Dedifferentiated amniotic fluid mesenchymal stem cell (primary cell): ENCODE results near the gene S100B.

Source experiments
- DNase-seq: peaks from one replicate; pipeline ENCODE4 v3.0.0-alpha.2; 2016; ENCODE audit errors: extremely low spot score

The S100B gene

DNA sequence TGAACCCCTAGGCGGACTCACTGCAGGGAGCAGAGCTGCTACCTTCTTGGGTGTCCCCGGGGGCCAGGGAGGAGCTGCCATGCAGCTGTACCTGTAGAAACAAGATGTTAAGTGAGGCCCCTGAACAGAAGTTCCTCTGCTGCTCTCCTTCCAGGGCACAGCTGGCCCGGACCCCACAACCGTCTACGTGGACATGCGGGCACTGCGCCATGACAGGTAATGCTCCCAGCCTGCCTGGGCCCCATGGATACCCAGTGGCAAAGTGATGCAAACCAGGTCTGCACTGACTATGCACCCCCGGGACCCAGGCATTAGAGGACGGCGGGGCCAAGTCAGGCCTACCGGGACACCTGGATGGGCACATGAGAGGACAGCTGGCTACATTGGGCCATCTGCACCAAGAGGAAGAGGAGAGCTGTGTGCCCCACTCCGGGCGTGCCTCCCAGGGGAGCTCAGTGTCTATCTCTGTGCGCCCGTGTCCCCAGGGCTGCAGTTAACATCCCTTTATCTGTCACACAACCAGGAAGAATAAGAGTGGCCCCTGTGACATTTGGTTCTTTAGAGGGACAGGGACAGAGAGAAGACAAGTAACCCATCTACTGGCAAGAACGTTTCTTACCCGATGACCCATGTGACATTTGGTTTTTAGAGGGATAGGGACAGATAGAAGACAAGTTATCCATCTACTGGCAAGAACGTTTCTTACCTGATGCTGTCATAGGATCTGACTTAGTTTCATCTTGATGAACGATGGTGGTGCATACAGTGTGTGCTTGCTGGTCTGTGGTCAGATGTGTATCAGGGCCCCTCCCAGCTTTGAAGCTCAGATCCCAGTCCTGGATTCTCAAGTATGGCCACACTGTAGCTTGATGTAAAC lies 44.1 kb downstream of the S100B start:
- no peak for DNase-seq

DNA sequence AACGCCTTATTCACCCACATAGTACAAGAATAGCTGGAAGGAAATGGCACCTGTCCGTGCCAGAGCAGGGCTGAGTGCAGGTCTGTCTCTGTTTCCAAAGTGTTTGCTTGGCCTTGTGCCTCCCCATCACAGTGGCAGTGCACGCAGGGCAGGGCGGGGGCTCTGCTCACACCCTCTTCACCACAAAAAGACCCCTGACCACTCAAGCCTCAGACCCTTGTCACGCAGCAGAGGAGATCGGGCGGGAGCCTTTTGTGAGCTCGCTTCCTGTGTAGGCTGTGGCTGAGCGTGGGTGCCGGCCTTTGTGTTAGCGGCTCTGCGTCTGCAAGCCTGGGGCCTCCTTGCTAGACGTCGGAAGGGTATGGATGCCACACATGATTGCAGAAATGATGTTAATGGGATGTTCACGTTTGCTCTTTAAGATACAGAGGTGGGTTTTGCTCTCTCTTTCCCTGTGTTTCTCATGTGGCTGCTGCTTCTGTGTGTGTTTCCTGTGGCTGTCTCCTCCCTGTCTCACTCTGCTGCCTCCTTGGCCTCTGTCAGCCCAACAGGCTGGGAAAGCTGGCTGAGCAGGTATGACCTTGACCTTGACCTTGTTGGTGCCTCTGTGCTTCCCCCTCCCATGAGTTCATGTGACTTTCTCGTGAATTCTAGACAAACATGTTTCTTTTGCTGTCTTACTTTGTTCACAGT lies 45.4 kb downstream of the S100B start:
- no peak for DNase-seq

DNA sequence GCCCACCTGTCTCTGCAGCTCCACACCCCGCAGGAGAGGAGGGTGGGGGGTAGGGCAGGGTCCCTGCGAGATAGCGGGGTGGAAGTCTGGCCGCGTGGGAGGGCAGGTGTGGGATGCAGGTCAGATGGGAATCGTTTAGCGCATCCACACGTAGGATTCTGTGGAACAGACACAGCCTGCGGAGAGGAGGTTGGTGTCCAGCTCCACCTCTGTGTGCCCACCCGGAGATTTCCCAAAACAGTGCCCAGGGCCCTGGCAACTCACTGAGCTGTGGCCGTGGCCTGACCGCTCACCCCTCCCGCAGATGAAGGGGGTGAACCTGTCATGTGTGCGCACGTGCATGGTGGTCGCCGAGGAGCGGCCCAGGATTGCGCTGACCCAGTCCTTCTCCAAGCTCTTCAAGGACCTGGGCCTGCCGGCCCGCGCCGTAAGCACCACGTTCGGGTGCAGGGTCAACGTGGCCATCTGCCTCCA lies 46.9 kb downstream of the S100B start:
- no peak for DNase-seq

DNA sequence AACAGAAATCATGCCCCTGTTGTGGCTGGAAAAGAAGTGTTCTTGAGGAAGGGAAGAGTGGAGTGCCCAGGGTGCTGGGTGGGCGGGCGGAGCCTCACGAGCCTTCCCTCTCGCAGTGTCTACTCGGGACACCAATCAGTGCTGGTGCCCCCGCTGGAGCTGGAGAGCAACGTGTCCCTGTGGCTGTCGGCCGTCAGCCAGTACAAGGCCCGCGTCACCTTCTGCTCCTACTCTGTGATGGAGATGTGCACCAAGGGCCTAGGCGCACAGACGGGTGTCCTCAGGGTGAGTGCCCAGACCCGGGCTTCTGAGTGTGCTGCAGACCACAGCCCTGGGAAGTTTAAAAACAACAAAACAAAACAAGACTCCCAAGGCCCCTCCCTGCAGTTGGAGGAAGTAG lies 47.4 kb downstream of the S100B start:
- no peak for DNase-seq

DNA sequence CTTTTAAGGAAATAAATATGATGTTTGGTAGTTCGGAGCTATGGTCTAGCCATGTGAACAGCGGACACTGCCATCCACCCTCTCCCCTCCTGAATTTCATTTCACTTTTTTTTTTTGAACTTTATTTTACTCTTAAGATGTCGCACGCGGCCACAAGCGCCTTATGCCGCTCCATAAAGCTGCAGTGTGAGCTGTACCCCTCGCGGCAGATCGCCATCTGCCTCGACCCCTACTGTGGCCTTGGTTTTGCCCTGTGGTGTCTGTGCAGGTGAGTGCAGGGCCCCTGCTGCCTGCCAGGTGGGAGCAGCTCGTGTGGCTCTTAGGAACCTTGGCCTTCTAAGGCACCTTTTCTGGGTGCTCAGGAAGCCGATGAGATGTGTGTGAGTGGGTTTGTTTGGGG lies 48.1 kb downstream of the S100B start:
- DNase-seq, result no peak

DNA sequence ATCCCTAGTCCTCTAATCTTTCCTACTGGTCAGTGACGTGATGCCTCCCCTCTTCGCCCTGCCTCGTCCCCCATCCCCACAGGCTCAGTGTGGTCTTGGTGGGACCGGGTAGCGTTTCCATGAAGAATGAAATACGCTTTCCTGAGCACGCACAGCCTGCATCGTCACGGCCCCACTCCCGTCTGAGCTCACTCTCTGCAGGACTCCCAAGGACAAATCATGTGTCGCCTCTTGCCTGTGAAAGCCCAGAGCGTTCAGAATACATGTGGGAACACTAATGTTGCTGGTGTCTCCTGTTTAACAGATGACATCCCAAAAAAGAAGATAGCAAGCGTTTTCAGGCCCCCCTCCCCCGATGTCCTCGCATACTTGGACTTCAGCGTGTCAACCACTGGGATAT lies 49.2 kb downstream of the S100B start:
- no peak for DNase-seq

DNA sequence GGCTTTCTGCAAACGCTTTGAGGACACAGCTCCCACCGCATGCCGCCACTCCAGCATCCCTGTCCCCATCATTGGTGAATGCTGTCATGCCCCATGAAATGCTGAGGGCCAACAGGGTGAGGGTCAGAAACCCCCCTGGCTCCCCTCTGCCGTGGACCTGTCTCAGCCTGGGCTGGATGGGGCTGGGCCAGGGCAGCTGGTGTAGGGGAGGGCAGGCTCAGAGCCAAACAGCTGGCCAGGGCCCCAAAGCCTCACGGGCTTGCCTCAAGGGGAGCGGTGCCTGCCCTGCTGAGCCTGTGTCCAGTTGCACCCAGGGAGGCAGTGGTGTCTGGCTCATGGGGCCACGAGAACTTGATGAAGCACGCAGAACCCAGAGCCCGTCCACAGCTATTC lies 49.7 kb downstream of the S100B start:
- DNase-seq, result no peak

DNA sequence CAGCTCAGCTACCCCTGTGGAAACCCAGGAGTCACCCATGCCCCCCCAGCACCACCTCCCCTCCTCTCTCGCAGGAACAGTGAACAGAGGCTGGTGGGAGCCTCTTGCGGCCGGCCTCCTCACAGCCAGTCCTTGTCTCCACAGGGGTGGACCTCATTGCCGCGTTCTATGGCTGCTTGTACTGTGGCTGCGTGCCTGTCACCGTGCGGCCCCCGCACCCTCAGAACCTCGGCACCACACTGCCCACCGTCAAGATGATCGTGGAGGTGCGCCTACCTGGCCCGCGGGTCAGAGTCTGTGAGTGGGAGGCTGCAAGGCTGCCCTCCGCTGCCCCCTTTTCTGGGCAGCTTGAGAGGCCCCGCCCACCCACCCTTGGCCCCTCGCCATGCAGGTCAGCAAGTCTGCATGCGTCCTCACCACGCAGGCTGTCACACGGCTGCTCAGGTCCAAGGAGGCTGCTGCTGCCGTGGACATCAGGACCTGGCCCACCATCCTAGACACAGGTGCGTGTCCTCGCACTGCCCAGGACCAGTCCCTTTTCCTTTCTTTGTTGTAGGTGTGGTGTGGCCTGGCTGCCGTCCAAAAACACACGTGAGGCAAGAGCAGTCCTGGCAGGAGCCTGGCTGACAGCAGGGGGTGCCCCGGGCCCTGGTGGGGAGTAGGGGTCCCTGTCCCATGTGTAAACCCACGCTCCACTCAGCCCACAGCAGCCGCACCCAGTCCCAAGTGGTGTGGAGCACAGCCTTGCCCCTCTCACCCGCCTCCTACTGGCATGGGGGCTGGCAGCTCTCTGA lies 50.3 kb downstream of the S100B start:
- no peak for DNase-seq

DNA sequence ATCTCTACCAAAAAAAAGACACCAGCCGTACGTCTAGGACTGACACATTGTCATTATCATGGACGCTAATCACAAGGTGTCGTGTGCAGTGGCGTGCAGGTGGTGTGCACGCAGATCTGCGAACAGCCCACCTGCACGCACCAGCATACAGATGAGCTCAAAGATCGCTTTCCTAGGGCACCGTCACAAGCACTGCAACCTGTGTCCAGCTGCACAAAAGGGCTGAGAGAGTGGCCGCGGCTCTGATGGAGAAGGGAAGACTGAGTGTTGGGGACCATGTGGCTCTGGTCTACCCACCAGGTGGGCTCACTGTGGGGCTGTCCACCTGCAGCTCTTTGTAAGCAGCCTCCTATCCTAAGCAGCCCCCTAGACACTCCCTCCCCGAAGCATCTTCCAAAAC lies 50.9 kb downstream of the S100B start:
- DNase-seq, result no peak

DNA sequence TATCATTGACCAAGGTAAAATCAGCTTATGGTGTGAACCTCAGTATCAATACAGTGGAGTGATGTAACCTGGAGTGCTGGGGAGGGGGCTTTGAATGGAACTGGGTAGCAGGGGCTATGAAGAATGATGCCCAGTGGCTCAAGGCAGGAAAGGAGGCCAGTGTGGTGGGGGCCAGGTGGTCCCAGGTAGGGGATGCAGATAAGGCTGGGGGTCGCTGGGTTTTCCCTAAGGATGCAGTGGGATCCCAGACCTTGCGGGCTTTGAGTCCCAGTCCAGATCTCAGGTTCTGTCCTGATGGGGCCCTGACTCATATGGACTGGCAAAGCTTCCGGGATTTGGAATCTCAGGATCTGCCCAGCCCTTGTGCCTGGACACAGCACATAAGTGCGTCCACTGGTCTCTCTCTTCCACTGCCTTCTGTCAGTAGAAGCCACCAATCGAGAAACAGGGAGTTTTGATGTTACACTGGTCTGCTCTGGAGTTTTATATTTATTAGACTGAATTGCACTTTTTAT lies 52.0 kb downstream of the S100B start:
- DNase-seq, result no peak

DNA sequence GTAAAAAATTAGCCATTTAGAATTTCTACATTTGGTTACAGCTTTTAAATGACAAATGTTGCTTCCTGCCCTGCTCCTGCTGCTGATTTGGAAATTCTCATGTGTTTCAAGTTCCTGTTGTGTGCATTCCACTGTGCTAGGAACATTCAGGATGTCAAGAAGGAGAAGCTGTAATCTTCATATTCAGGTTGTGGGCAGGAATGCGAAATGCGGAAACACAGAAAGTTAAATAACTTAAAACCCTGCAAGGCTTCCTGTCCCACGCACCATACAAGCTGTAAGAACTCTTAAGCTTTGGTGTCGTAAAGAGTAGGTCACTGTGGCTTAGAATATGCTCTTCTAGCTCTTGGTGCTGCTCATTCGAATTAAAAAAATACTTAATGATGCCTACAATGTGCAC lies 52.6 kb downstream of the S100B start:
- DNase-seq, result no peak

DNA sequence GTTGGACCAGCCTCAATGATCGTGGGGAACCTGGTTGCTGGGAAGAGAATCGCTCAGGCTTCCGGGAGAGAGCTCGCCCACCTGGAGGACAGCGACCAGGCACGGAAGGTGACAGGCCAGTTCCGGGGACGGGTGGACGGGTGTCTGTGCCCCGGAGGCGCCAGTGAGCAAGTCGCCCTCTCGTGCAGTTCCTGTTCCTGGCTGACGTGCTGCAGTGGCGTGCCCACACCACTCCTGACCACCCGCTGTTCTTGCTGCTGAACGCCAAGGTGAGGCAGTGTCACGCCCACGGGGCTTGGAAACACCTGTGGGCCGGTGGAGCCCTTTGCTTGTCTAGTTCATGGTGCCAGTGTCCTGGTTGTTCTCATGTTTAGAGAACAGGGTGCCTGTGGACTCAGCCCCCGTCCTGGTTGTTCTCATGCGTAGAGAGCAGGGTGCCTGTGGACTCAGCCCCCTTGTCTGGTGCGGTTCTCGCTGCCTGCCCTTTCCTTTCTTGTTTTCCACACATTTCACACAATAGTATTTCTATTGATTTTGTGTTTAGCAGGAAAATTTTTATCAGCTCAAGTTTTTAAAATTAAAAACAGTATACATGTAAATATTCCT lies 53.1 kb downstream of the S100B start:
- no peak for DNase-seq

DNA sequence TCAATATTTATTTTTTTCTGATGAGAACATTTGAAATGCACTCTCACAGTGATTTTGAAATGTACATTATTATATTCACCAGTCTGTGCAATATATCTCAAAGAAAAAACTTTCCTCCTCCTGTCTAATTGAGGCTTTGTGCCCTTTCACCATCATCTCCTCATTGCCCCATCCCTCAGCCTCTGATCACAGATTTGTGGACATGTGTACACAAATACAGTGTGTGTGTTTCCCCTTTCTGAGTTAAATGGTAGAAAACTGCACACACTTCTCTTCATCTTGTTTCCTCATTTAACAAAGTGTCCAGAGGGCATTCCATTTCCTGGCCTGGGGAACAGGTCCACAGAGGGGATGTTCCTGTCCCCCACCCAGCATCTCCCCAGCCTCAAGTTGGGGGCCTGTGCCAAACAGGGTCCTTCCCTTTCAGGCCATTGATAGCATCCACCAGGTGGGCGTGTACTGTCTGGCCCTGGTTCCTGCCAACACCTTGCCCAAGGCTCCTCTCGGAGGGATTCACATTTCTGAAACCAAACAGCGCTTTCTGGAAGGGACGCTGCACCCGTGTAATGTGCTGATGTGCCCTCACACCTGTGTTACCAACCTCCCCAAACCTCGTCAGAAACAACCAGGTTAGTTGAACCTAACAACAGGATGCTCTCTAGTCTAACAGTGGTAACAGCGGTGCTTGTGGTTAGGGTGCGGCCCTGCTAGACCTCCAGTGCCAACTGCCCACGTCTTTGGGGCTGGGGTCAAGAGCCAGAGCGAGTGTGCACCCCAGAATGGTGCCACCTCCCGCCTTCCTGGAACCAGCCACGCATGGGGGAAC lies 54.6 kb downstream of the S100B start:
- DNase-seq, result no peak

DNA sequence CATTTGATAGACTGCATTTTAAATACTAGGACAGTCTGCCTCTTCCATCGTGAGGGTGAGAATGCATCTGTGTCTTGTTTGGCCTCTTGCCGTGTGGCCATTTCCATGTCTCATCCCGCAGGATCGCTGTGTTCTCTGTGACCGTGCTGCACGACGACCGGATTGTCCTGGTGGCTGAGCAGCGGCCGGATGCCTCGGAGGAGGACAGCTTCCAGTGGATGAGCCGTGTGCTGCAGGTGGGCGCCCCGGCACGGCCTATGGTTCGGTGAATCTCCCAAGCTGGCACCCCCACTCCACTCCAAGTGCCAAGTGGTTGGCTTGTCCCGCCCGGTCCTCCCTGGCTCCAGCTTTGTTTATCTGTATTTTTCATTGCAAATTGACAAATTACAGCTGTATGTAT lies 55.2 kb downstream of the S100B start:
- DNase-seq, result no peak
